ENCODE data around the gene SOX1. TPM values are rescaled to one million over a fixed set of nuclear protein-coding genes. Genes with fewer than 3 reads are reported as not detected.

Gene SOX1
- total RNA-seq, 1 donor from 2014 or later, result not detected

Small RNAs within 50 kb of the gene (small RNA-seq; reads per million reads assigned to genes)
- gene RF00287, result 0.16 reads per million
